Kidney glomerular epithelial cell (primary cell): Measurements from ENCODE around the gene ITM2C.

Experiments used
- DNase-seq: peaks from one replicate; lab custom pipeline; 2025; lab: John Stamatoyannopoulos, UW

The ITM2C gene

GRCh38 chr2:230927711-230928341 lies 63.1 kb downstream of the ITM2C start:
- DNase-seq: no peak
